ENCODE results near the gene ANO2. TPM values are rescaled to one million over a fixed set of nuclear protein-coding genes. Genes with fewer than 3 reads are reported as not detected.

Gene ANO2

GRCh38 chr12:5513406-5513805 lies 431.7 kb downstream of the ANO2 start:
- no peak overlapping the region for H2AK5ac ChIP-seq (ENCODE audit: low read depth, low read length)
- no peak overlapping the region for H3K9ac ChIP-seq (ENCODE audit: low read depth, low read length, poor library complexity)
- H2BK5ac ChIP-seq (ENCODE audit: low read length) = no peak overlapping the region
- no peak overlapping the region for H2BK120ac ChIP-seq (ENCODE audit: low read depth, low read length)
- no peak overlapping the region for H3K23ac ChIP-seq (ENCODE audit: low read depth, low read length, poor library complexity)
- H3K27ac ChIP-seq (replicated peaks; ENCODE audit: low read length) = no peak overlapping the region
- no peak overlapping the region for H3K18ac ChIP-seq (ENCODE audit: low read length)
- no peaks in the 10 kb centered on the region for H3K79me1 ChIP-seq (ENCODE audit: low read depth, low read length)
- H2BK12ac ChIP-seq (ENCODE audit: low read length) = no peak overlapping the region
- H3K27me3 ChIP-seq (ENCODE audit: control insufficient read depth in 3 of 3, insufficient read depth in 3 of 3, low read depth in 1 of 3, low read length in 3 of 3) = peaks cover 0 to 3% (median 0%) of the 10 kb centered on the region in 3 experiments
- no peak overlapping the region for H3K14ac ChIP-seq (ENCODE audit: low read length)
- WGBS, 2 donors (ENCODE audit: extremely low coverage in 2 of 2, insufficient read length in 2 of 2, insufficient replicate concordance in 1 of 2) = no CpG with 5 or more reads among the region's 4 CpGs
- H3K4me1 ChIP-seq (ENCODE audit: control insufficient read depth in 2 of 2, insufficient read depth in 1 of 2, low read depth in 1 of 2, low read length in 2 of 2) = peaks cover under 1 to 13% of the 10 kb centered on the region in 2 donors
- no peak overlapping the region for H4K91ac ChIP-seq (ENCODE audit: low read depth, low read length, poor library complexity)
- peak overlapping the region in 1 of 2 donors; percentile 18 for H3K4me3 ChIP-seq (ENCODE audit: low read length in 2 of 2)
- H3K4ac ChIP-seq (ENCODE audit: low read length) = no peak overlapping the region
- H3K4me2 ChIP-seq (ENCODE audit: insufficient read depth, low read length, poor library complexity, severe bottlenecking) = no peak overlapping the region
- no peaks in the 10 kb centered on the region for H3K9me3 ChIP-seq (replicated peaks in 1 of 2; ENCODE audit: control insufficient read depth in 2 of 2, insufficient read depth in 1 of 2, low read depth in 1 of 2, low read length in 2 of 2)
- DNase-seq (ENCODE audit: low spot score) = no peak
- H2BK15ac ChIP-seq (ENCODE audit: low read length) = no peak overlapping the region
- H4K8ac ChIP-seq (ENCODE audit: low read depth, low read length) = no peak overlapping the region
- no peaks in the 10 kb centered on the region for H3K36me3 ChIP-seq (replicated peaks in 1 of 2; ENCODE audit: control insufficient read depth in 2 of 2, insufficient read depth in 2 of 2, low read length in 2 of 2)
- H2AFZ ChIP-seq (ENCODE audit: low read length) = no peak overlapping the region

Small RNA genes within 50 kb of the gene (small RNA-seq; reads per million reads assigned to genes)
- not detected for gene AC137627.1 (ENCODE audit: insufficient read depth)
